ENCODE results near the gene TENT5A. TPM values are rescaled to one million over a fixed set of nuclear protein-coding genes. Genes with fewer than 3 reads are reported as not detected.

The TENT5A gene
- total and polyA plus RNA-seq, 4 donors, result 4.0 to 13.6 (median 11.4) TPM

DNA sequence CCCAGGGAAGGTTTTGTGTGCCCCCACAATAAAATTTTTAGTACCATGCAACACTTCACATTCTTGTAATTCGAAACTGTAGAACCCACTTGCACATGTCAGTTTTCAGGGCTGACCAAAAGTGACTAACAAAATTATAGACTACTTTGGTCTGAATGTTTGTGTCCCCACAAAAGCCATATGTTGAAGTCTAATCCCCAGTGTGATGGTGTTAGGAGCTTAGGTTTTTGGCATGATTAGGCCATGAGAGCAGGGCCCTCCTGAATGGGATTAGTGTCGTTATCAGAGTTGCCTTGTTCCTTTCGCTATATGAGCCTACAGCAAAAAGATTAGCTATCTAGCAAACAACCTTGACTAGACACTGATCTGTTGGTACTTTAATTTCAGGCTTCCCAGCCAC, 49.0 kb upstream of the TENT5A start:
- Histone ChIP-seq H3K27ac (ENCODE audit: low read depth in 1 of 2, low read length in 2 of 2) (no peak overlapping the region), H3K36me3 (ENCODE audit: control insufficient read depth in 4 of 4, insufficient read depth in 3 of 4, low read depth in 1 of 4, low read length in 3 of 4) (no peaks in the 10 kb centered on the region), H3K27me3 (ENCODE audit: control insufficient read depth in 4 of 4, insufficient read depth in 4 of 4, low read length in 3 of 4) (no peaks in the 10 kb centered on the region), H3K9me3 (ENCODE audit: control insufficient read depth in 4 of 4, low read length in 3 of 4) (no peaks in the 10 kb centered on the region), H3K9ac (ENCODE audit: low read depth in 1 of 2, low read length in 2 of 2) (no peak overlapping the region), H3K4me3 (ENCODE audit: low read depth in 1 of 3, low read length in 3 of 3) (no peak overlapping the region), H3K4me1 (ENCODE audit: control insufficient read depth in 4 of 4, insufficient read depth in 4 of 4, low read length in 3 of 4) (no peaks in the 10 kb centered on the region)
- no peak for TF ChIP-seq NR2F2 (IDR thresholded peaks at IDR 0.05)
- no peak for TF ChIP-seq RXRA (IDR thresholded peaks at IDR 0.05)
- TF ChIP-seq, protein P1, sequence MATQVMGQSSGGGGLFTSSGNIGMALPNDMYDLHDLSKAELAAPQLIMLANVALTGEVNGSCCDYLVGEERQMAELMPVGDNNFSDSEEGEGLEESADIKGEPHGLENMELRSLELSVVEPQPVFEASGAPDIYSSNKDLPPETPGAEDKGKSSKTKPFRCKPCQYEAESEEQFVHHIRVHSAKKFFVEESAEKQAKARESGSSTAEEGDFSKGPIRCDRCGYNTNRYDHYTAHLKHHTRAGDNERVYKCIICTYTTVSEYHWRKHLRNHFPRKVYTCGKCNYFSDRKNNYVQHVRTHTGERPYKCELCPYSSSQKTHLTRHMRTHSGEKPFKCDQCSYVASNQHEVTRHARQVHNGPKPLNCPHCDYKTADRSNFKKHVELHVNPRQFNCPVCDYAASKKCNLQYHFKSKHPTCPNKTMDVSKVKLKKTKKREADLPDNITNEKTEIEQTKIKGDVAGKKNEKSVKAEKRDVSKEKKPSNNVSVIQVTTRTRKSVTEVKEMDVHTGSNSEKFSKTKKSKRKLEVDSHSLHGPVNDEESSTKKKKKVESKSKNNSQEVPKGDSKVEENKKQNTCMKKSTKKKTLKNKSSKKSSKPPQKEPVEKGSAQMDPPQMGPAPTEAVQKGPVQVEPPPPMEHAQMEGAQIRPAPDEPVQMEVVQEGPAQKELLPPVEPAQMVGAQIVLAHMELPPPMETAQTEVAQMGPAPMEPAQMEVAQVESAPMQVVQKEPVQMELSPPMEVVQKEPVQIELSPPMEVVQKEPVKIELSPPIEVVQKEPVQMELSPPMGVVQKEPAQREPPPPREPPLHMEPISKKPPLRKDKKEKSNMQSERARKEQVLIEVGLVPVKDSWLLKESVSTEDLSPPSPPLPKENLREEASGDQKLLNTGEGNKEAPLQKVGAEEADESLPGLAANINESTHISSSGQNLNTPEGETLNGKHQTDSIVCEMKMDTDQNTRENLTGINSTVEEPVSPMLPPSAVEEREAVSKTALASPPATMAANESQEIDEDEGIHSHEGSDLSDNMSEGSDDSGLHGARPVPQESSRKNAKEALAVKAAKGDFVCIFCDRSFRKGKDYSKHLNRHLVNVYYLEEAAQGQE (IDR thresholded peaks at IDR 0.05), result no peak
- TF ChIP-seq SP1 (IDR thresholded peaks at IDR 0.05), result no peak
- no peak for TF ChIP-seq TAF1 (conservative IDR thresholded peaks at IDR 0.05)
- TF ChIP-seq, protein P2, sequence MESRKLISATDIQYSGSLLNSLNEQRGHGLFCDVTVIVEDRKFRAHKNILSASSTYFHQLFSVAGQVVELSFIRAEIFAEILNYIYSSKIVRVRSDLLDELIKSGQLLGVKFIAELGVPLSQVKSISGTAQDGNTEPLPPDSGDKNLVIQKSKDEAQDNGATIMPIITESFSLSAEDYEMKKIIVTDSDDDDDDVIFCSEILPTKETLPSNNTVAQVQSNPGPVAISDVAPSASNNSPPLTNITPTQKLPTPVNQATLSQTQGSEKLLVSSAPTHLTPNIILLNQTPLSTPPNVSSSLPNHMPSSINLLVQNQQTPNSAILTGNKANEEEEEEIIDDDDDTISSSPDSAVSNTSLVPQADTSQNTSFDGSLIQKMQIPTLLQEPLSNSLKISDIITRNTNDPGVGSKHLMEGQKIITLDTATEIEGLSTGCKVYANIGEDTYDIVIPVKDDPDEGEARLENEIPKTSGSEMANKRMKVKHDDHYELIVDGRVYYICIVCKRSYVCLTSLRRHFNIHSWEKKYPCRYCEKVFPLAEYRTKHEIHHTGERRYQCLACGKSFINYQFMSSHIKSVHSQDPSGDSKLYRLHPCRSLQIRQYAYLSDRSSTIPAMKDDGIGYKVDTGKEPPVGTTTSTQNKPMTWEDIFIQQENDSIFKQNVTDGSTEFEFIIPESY (IDR thresholded peaks at IDR 0.05), result no peak
- TF ChIP-seq, protein P3, sequence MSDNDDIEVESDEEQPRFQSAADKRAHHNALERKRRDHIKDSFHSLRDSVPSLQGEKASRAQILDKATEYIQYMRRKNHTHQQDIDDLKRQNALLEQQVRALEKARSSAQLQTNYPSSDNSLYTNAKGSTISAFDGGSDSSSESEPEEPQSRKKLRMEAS (IDR thresholded peaks at IDR 0.05), result no peak
- no peak for TF ChIP-seq HNF4A (conservative IDR thresholded peaks at IDR 0.05)
- no peak for TF ChIP-seq HNF4G (IDR thresholded peaks at IDR 0.05)
- TF ChIP-seq FOXA2 (IDR thresholded peaks at IDR 0.05), result no peak
- no peak for TF ChIP-seq EGR1 (IDR thresholded peaks at IDR 0.05; ENCODE audit: low read depth in 2 of 2)
- no peak for TF ChIP-seq RAD21 (IDR thresholded peaks at IDR 0.05)
- no peak for TF ChIP-seq FOXA1 (IDR thresholded peaks at IDR 0.05)
- TF ChIP-seq, protein P4, sequence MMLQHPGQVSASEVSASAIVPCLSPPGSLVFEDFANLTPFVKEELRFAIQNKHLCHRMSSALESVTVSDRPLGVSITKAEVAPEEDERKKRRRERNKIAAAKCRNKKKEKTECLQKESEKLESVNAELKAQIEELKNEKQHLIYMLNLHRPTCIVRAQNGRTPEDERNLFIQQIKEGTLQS (IDR thresholded peaks at IDR 0.05), result no peak
- 93% methylated on average over 3 of the region's 3 CpGs for WGBS
- no peak for DNase-seq (ENCODE audit: low spot score)

DNA sequence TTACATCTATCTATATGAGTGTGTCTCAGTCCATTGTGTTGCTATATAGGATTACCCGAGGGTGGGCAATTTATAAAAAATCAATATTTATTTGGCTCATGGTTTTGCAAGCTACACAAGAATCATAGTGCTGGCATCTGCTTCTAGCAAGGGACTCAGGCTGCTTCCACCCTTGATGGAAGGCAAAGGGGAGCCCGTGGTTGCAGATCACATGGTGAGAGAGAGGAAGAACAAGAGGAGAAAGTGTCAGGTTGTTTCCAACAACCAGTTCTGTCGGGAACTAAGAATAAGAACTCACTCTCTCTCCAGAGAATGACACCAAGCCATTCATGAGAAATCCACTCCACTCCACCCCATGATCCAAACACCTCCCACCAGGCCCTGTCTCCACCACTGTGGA, 48.2 kb upstream of the TENT5A start:
- no peak for DNase-seq (ENCODE audit: low spot score)
- Histone ChIP-seq H3K27ac (ENCODE audit: low read depth in 1 of 2, low read length in 2 of 2) (no peak overlapping the region), H3K4me3 (ENCODE audit: low read depth in 1 of 3, low read length in 3 of 3) (no peak overlapping the region), H3K9ac (ENCODE audit: low read depth in 1 of 2, low read length in 2 of 2) (no peak overlapping the region), H3K36me3 (ENCODE audit: control insufficient read depth in 4 of 4, insufficient read depth in 3 of 4, low read depth in 1 of 4, low read length in 3 of 4) (no peaks in the 10 kb centered on the region), H3K9me3 (ENCODE audit: control insufficient read depth in 4 of 4, low read length in 3 of 4) (no peaks in the 10 kb centered on the region), H3K27me3 (ENCODE audit: control insufficient read depth in 4 of 4, insufficient read depth in 4 of 4, low read length in 3 of 4) (no peaks in the 10 kb centered on the region), H3K4me1 (ENCODE audit: control insufficient read depth in 4 of 4, insufficient read depth in 4 of 4, low read length in 3 of 4) (no peaks in the 10 kb centered on the region)
- 79% methylated on average over 3 of the region's 3 CpGs for WGBS
- TF ChIP-seq TAF1 (conservative IDR thresholded peaks at IDR 0.05), result no peak
- no peak for TF ChIP-seq FOXA1 (IDR thresholded peaks at IDR 0.05)
- TF ChIP-seq NR2F2 (IDR thresholded peaks at IDR 0.05), result no peak
- no peak for TF ChIP-seq SP1 (IDR thresholded peaks at IDR 0.05)
- no peak for TF ChIP-seq RXRA (IDR thresholded peaks at IDR 0.05)
- no peak for TF ChIP-seq GABPA (IDR thresholded peaks at IDR 0.05 in 1 of 2, conservative IDR thresholded peaks at IDR 0.05 in 1 of 2)
- no peak for TF ChIP-seq HNF4G (IDR thresholded peaks at IDR 0.05)
- TF ChIP-seq, protein P4 (IDR thresholded peaks at IDR 0.05), result no peak
- TF ChIP-seq EGR1 (IDR thresholded peaks at IDR 0.05; ENCODE audit: low read depth in 2 of 2), result no peak
- no peak for TF ChIP-seq JUND (IDR thresholded peaks at IDR 0.05)
- no peak for TF ChIP-seq FOXA2 (IDR thresholded peaks at IDR 0.05)
- TF ChIP-seq RAD21 (IDR thresholded peaks at IDR 0.05), result no peak
- no peak for TF ChIP-seq HNF4A (conservative IDR thresholded peaks at IDR 0.05)
- TF ChIP-seq, protein P3 (IDR thresholded peaks at IDR 0.05), result no peak
- TF ChIP-seq, protein P5, sequence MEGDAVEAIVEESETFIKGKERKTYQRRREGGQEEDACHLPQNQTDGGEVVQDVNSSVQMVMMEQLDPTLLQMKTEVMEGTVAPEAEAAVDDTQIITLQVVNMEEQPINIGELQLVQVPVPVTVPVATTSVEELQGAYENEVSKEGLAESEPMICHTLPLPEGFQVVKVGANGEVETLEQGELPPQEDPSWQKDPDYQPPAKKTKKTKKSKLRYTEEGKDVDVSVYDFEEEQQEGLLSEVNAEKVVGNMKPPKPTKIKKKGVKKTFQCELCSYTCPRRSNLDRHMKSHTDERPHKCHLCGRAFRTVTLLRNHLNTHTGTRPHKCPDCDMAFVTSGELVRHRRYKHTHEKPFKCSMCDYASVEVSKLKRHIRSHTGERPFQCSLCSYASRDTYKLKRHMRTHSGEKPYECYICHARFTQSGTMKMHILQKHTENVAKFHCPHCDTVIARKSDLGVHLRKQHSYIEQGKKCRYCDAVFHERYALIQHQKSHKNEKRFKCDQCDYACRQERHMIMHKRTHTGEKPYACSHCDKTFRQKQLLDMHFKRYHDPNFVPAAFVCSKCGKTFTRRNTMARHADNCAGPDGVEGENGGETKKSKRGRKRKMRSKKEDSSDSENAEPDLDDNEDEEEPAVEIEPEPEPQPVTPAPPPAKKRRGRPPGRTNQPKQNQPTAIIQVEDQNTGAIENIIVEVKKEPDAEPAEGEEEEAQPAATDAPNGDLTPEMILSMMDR (IDR thresholded peaks at IDR 0.05; ENCODE audit: low read depth, low read length, missing input control), result no peak
- TF ChIP-seq, protein P1 (IDR thresholded peaks at IDR 0.05), result no peak

Data from liver (tissue), 9 donors.